Activated CD4-positive, alpha-beta memory T cell treated with anti-CD3 and anti-CD28 coated beads for 36 hours (primary cell): ENCODE data around the gene ARID5A. TPM values are rescaled to one million over a fixed set of nuclear protein-coding genes. Genes with fewer than 3 reads are reported as not detected.
A peak's percentile ranks its signal among the peaks of the same experiment; 100 is the strongest.

Experiments used
- CTCF ChIA-PET: fragments of 350-600 bp; sonication (Branson Sonifier 250); formaldehyde crosslinking; loops from one replicate; lab custom pipeline; 2021; ENCODE audit warnings: antibody characterized with exemption, inconsistent platforms; lab: Charles Lee
- POLR2A ChIA-PET: fragments of 350-600 bp; sonication (Branson Sonifier 250); formaldehyde crosslinking; loops from one replicate; lab custom pipeline; 2021; ENCODE audit warnings: antibody characterized with exemption; lab: Charles Lee
- DNase-seq: peaks from one replicate; pipeline ENCODE4 v3.0.0-alpha.2; 2020
- H3K27ac Mint-ChIP-seq: one replicate; pipeline ENCODE4 v1.8.0; 2021; ENCODE audit warnings: mixed read lengths
- H3K27me3 Mint-ChIP-seq: one replicate; pipeline ENCODE4 v1.8.0; 2021; ENCODE audit warnings: mixed read lengths
- H3K36me3 Mint-ChIP-seq: one replicate; pipeline ENCODE4 v1.8.0; 2021; ENCODE audit warnings: mixed read lengths
- H3K4me1 Mint-ChIP-seq: one replicate; pipeline ENCODE4 v1.8.0; 2021; ENCODE audit warnings: low read depth, mixed read lengths
- H3K4me3 Mint-ChIP-seq: one replicate; pipeline ENCODE4 v1.8.0; 2021; ENCODE audit warnings: mild to moderate bottlenecking, mixed read lengths
- H3K9me3 Mint-ChIP-seq: one replicate; pipeline ENCODE4 v1.8.0; 2021; ENCODE audit warnings: mixed read lengths
- intact Hi-C: fragments of 100-400 bp; cut with micrococcal nuclease; formaldehyde crosslinking; loops from one replicate; pipeline ENCODE4 v1.15.1; 2023
- total RNA-seq, 2 experiments: library from RNA; stranded (reverse); gene quantifications; one replicate each; pipeline ENCODE4 v1.2.3, GENCODE V29; 2021

ARID5A gene
- total RNA-seq, 2 experiments from 2014 or later: 260 to 266 TPM

- no peaks in the 10 kb centered on the region for H3K9me3 Mint-ChIP-seq
- intact Hi-C loops: loop anchor here (1.0 to 2.0 kb wide), 2 partner anchors 7 to 372 kb away; partner anchors contain the start of gene ARID5A
- DNase-seq: no peak
- no peaks in the 10 kb centered on the region for H3K36me3 Mint-ChIP-seq
- peaks cover 96% of the 10 kb centered on the region for H3K4me1 Mint-ChIP-seq
- H3K4me3 Mint-ChIP-seq: peak overlapping the region; percentile 73
- ChIA-PET CTCF (interaction anchor here (0.7 to 5.5 kb wide), 9 partner anchors 10 to 226 kb away, joined by 3 to 44 read pairs (median 4); partner anchors contain the start of gene ARID5A), POLR2A (interaction anchor here (0.7 to 10.2 kb wide), 10 partner anchors 10 to 208 kb away, joined by 3 to 240 read pairs (median 4); partner anchors contain the start of gene ARID5A)
- no peaks in the 10 kb centered on the region for H3K27me3 Mint-ChIP-seq
- peak overlapping the region; percentile 98 for H3K27ac Mint-ChIP-seq
Measured at GRCh38 chr2:96528700-96529375, 7.7 kb upstream of the ARID5A start.

- Mint-ChIP-seq H3K27me3 (no peaks in the 10 kb centered on the region), H3K36me3 (no peaks in the 10 kb centered on the region), H3K4me3 (peak overlapping the region; percentile 73), H3K27ac (peak overlapping the region; percentile 98), H3K9me3 (no peaks in the 10 kb centered on the region), H3K4me1 (peaks cover 94% of the 10 kb centered on the region)
- ChIA-PET POLR2A (interaction anchor here (1.0 to 10.2 kb wide), 3 partner anchors 9 to 189 kb away, joined by 3 to 240 read pairs (median 3); partner anchors contain the start of gene ARID5A), CTCF (interaction anchor here (1.0 to 5.5 kb wide), 3 partner anchors 9 to 25 kb away, joined by 3 to 44 read pairs (median 9); partner anchors contain the start of gene ARID5A)
- DNase-seq: no peak
- intact Hi-C loops: loop anchor here (2.0 kb wide), 1 partner anchor 373 kb away; no protein-coding TSS in a partner anchor
Measured at GRCh38 chr2:96529376-96530143, 7.0 kb upstream of the ARID5A start.

DNA sequence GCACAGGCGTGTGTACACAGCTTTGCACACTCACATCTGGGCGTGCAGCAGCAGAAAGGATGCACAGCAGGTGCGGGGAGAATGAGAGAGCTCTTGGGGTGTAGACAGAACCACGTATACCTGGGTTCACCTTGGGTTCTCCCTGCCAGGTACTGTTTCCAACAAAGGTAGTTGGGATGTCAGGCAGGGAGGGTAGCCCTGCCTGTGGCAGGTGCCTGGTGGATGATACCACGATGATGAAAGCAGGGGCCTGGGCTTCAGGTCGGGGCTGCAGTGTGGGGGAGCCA lies 6.5 kb upstream of the ARID5A start:
- intact Hi-C loops: no loop called here
- no peaks in the 10 kb centered on the region for H3K36me3 Mint-ChIP-seq
- no peaks in the 10 kb centered on the region for H3K27me3 Mint-ChIP-seq
- H3K4me3 Mint-ChIP-seq: peak overlapping the region; percentile 64
- peak overlapping the region; percentile 98 for H3K27ac Mint-ChIP-seq
- H3K4me1 Mint-ChIP-seq: peaks cover 88% of the 10 kb centered on the region
- CTCF ChIA-PET: interaction anchor here (1.8 to 5.5 kb wide), 3 partner anchors 8 to 25 kb away, joined by 4 to 44 read pairs (median 9); partner anchors contain the start of gene ARID5A
- H3K9me3 Mint-ChIP-seq: no peaks in the 10 kb centered on the region
- no peak for DNase-seq
- POLR2A ChIA-PET: interaction anchor here (1.0 to 10.2 kb wide), 3 partner anchors 9 to 190 kb away, joined by 3 to 240 read pairs (median 3); partner anchors contain the start of gene ARID5A

DNA sequence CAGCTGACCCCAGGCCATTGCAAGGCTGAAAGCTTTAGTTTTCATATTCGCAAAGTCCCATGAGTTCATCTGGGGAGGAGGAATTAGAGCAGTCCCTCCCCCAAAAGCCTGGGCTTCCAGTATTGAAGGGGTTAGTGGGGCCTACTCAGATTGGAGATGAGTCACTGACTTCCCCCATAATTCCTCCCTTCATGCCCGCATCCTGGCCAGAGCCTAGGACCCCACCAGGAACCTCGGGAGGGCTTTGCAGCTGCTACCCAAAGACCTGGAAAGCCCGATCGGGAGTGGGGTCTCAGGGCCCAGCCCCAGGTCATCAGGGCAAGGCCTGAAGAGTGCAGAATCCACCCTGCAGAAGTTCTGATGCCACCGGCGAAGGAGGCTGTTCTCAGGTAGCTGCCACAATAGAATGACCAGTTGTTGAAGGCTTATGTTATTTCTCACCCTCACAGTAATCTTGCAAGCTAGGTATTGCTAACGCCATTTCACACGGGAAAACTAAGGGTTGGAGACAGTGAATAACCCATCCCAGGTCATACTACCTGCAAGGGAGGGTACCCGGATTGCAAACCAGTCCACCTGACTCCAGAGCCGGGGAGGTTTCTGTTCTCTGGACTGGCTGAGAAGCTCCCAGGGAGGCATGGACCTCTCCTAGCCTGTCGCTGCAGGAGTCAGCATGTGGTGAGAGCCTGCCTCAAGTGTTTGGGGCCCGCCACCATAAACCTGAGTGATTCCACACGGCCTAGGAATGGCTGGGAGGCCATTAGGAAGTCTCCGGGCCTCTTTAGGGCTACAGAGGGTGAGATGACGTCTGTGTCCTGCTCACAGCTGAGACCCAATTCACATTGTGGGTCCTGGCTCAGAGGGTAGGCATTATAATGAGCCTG lies 5.8 kb upstream of the ARID5A start:
- intact Hi-C loops: no loop called here
- H3K4me3 Mint-ChIP-seq: peak overlapping the region; percentile 64

GRCh38 chr2:96531366-96531765 lies 5.2 kb upstream of the ARID5A start:
- POLR2A ChIA-PET: interaction anchor here (0.8 to 10.2 kb wide), 2 partner anchors 7 to 8 kb away, joined by 4 to 240 read pairs; partner anchors contain the start of gene ARID5A
- Mint-ChIP-seq H3K27ac (peak overlapping the region; percentile 98), H3K36me3 (no peaks in the 10 kb centered on the region), H3K27me3 (no peaks in the 10 kb centered on the region), H3K9me3 (no peaks in the 10 kb centered on the region), H3K4me1 (peaks cover 86% of the 10 kb centered on the region), H3K4me3 (peak overlapping the region; percentile 64)
- CTCF ChIA-PET: interaction anchor here (1.8 to 3.0 kb wide), 3 partner anchors 23 kb away, joined by 4 to 16 read pairs (median 9); no protein-coding TSS in a partner anchor
- no peak for DNase-seq
- intact Hi-C loops: no loop called here

More for the DNA sequence above, 5.8 kb upstream of the ARID5A start:
- Mint-ChIP-seq H3K36me3 (no peaks in the 10 kb centered on the region), H3K9me3 (no peaks in the 10 kb centered on the region), H3K4me1 (peaks cover 88% of the 10 kb centered on the region), H3K27me3 (no peaks in the 10 kb centered on the region), H3K27ac (peak overlapping the region; percentile 98)
- ChIA-PET POLR2A (interaction anchor here (1.0 to 10.2 kb wide), 3 partner anchors 8 to 190 kb away, joined by 3 to 240 read pairs (median 3); partner anchors contain the start of gene ARID5A), CTCF (interaction anchor here (1.8 to 5.5 kb wide), 3 partner anchors 8 to 24 kb away, joined by 4 to 44 read pairs (median 9); partner anchors contain the start of gene ARID5A)
- peak; percentile 55 for DNase-seq

- Mint-ChIP-seq H3K4me3 (peak overlapping the region; percentile 64), H3K36me3 (peaks cover under 1% of the 10 kb centered on the region), H3K9me3 (no peaks in the 10 kb centered on the region), H3K27ac (peak overlapping the region; percentile 98), H3K27me3 (no peaks in the 10 kb centered on the region), H3K4me1 (peaks cover 80% of the 10 kb centered on the region)
- CTCF ChIA-PET: interaction anchor here (1.8 to 3.0 kb wide), 2 partner anchors 22 to 23 kb away, joined by 4 to 16 read pairs; no protein-coding TSS in a partner anchor
- intact Hi-C loops: no loop called here
- peak; percentile 94 for DNase-seq
- POLR2A ChIA-PET: interaction anchor here (0.8 to 10.2 kb wide), 4 partner anchors 7 to 22 kb away, joined by 3 to 240 read pairs (median 4); partner anchors contain the start of gene ARID5A
Measured at GRCh38 chr2:96531872-96532505, 4.6 kb upstream of the ARID5A start.

DNA sequence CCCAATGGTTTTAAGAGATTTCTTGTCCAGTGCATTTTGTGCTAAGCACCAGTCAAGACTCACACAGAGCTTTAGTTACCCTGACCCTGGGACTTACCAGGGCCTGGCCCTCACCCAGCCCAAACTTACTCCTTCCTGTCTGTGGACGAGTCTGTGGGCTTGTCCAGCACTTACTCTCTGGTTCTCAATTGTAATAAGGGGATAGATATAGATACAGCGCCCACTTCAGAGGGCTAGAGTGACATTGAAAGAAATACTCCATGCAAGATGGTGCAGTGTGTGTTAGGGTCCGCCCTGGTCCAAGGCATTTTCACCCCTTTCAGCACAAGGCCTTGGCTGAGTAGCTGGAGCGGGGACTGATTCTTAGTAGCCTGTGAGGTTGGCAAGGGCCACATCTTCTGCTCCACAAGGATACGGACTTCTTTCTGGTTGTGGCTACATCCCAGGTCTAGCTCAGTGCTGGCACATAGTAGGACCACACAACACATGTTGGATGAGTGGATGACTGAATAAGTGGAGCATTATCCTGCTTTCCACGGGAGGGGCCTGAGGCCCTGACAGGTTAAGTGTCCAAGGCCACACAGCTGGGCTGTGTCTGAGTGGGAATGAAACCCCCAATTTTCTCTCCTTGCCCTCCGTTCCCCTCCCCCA lies 3.8 kb upstream of the ARID5A start:
- POLR2A ChIA-PET: interaction anchor here (0.8 to 10.2 kb wide), 4 partner anchors 6 to 21 kb away, joined by 3 to 240 read pairs (median 4); partner anchors contain the start of gene ARID5A
- peak overlapping the region; percentile 64 for H3K4me3 Mint-ChIP-seq

GRCh38 chr2:96533292-96534073 lies 3.1 kb upstream of the ARID5A start:
- no peak for DNase-seq
- intact Hi-C loops: no loop called here
- Mint-ChIP-seq H3K4me3 (no peak overlapping the region), H3K27me3 (no peaks in the 10 kb centered on the region), H3K4me1 (peaks cover 70% of the 10 kb centered on the region), H3K9me3 (no peaks in the 10 kb centered on the region), H3K36me3 (peaks cover 14% of the 10 kb centered on the region), H3K27ac (peak overlapping the region; percentile 98)
- POLR2A ChIA-PET: interaction anchor here (0.7 to 0.8 kb wide), 2 partner anchors 9 to 11 kb away, joined by 3 read pairs; no protein-coding TSS in a partner anchor
- CTCF ChIA-PET: interaction anchor here (0.6 to 3.0 kb wide), 5 partner anchors 21 to 1215 kb away, joined by 3 to 16 read pairs (median 3); no protein-coding TSS in a partner anchor

More for the DNA sequence above, 3.8 kb upstream of the ARID5A start:
- DNase-seq: no peak
- peaks cover 7% of the 10 kb centered on the region for H3K36me3 Mint-ChIP-seq
- CTCF ChIA-PET: interaction anchor here (1.0 to 3.0 kb wide), 3 partner anchors 21 to 125 kb away, joined by 3 to 16 read pairs (median 3); no protein-coding TSS in a partner anchor
- peak overlapping the region; percentile 98 for H3K27ac Mint-ChIP-seq
- intact Hi-C loops: no loop called here
- H3K9me3 Mint-ChIP-seq: no peaks in the 10 kb centered on the region
- no peaks in the 10 kb centered on the region for H3K27me3 Mint-ChIP-seq
- H3K4me1 Mint-ChIP-seq: peaks cover 76% of the 10 kb centered on the region

DNA sequence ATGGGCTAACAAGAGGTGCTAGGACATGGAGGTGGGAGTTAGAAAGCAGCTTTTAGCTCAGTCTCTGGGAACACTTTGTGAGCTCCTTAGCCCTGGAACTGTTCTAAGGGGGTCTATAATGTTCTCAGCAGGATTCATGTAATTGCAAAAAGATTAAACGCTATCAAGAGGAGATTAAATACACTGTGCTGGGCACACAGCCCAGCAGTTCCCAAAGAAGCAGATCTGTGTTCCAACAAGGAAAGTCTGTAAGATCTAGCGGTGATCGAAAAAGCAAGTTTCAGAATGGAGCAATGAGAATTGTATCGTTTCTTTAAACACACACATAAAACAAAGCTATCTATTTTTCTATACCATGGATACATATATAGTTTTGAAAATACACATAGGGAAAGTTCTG lies 2.4 kb upstream of the ARID5A start:
- CTCF ChIA-PET: interaction anchor here (0.6 to 3.0 kb wide), 3 partner anchors 20 to 1214 kb away, joined by 3 to 16 read pairs (median 3); no protein-coding TSS in a partner anchor
- H3K9me3 Mint-ChIP-seq: no peaks in the 10 kb centered on the region
- H3K36me3 Mint-ChIP-seq: peaks cover 21% of the 10 kb centered on the region
- H3K27me3 Mint-ChIP-seq: no peaks in the 10 kb centered on the region
- H3K4me3 Mint-ChIP-seq: no peak overlapping the region
- POLR2A ChIA-PET: interaction anchor here (0.7 kb wide), 1 partner anchor 10 kb away, joined by 3 read pairs; no protein-coding TSS in a partner anchor
- peak overlapping the region; percentile 5 for H3K27ac Mint-ChIP-seq
- no peak for DNase-seq
- intact Hi-C loops: no loop called here
- H3K4me1 Mint-ChIP-seq: peaks cover 68% of the 10 kb centered on the region
